H9 (cell line): ENCODE measurements around the gene ACYP1. TPM values are rescaled to one million over a fixed set of nuclear protein-coding genes. Genes with fewer than 3 reads are reported as not detected.

Experiments
- DNase-seq: peaks from one replicate; pipeline ENCODE4 v3.0.0-alpha.2; 2017
- H2AFZ ChIP-seq: one replicate; pipeline ENCODE4 v1.6.1; 2013; ENCODE audit warnings: mild to moderate bottlenecking, low read length, control low read depth, moderate library complexity
- H2AK5ac ChIP-seq: 2 replicates; pipeline ENCODE4 v1.6.1; 2013; ENCODE audit warnings: low read length, control low read depth, mixed read lengths; ENCODE audit not compliant: insufficient read length
- H2BK120ac ChIP-seq: one replicate; pipeline ENCODE4 v1.6.1; 2013; ENCODE audit warnings: low read depth, mild to moderate bottlenecking, low read length, control low read depth, inconsistent platforms; ENCODE audit not compliant: poor library complexity, severe bottlenecking
- H2BK12ac ChIP-seq: 2 replicates; pipeline ENCODE4 v1.6.1; 2013; ENCODE audit warnings: low read length, control low read depth, mixed read lengths, low read depth; ENCODE audit not compliant: insufficient read length
- H2BK15ac ChIP-seq: 2 replicates; pipeline ENCODE4 v1.6.1; 2013; ENCODE audit warnings: low read depth, low read length, control low read depth
- H2BK20ac ChIP-seq: one replicate; pipeline ENCODE4 v1.6.1; 2013; ENCODE audit warnings: low read depth, mild to moderate bottlenecking, low read length, control low read depth, inconsistent platforms; ENCODE audit not compliant: poor library complexity, severe bottlenecking
- H2BK5ac ChIP-seq: 2 replicates; pipeline ENCODE4 v1.6.1; 2013; ENCODE audit warnings: low read length, control low read depth, mixed read lengths; ENCODE audit not compliant: insufficient read length
- H3K14ac ChIP-seq: 2 replicates; pipeline ENCODE4 v1.6.1; 2013; ENCODE audit warnings: low read length, control low read depth; ENCODE audit not compliant: insufficient read depth
- H3K18ac ChIP-seq: 2 replicates; pipeline ENCODE4 v1.6.1; 2013; ENCODE audit warnings: low read depth, mild to moderate bottlenecking, mixed read lengths, low read length, control low read depth; ENCODE audit not compliant: insufficient read length
- H3K23ac ChIP-seq: 2 replicates; pipeline ENCODE4 v1.6.1; 2013; ENCODE audit warnings: low read length, control low read depth, mixed read lengths, low read depth; ENCODE audit not compliant: insufficient read length
- H3K23me2 ChIP-seq: 2 replicates; pipeline ENCODE4 v1.6.1; 2013; ENCODE audit warnings: low read depth, mild to moderate bottlenecking, mixed read lengths, low read length, control low read depth; ENCODE audit not compliant: insufficient read length, poor library complexity, severe bottlenecking
- H3K27ac ChIP-seq: 2 replicates; pipeline ENCODE4 v1.5.1; 2013; ENCODE audit warnings: low read length, control low read depth, mixed read lengths, low read depth; ENCODE audit not compliant: insufficient read length
- H3K27me3 ChIP-seq: 2 replicates; pipeline ENCODE4 v1.6.1; 2013; ENCODE audit warnings: low read length, control low read depth, inconsistent platforms; ENCODE audit not compliant: insufficient read depth
- H3K4ac ChIP-seq: 2 replicates; pipeline ENCODE4 v1.6.1; 2013; ENCODE audit warnings: low read depth, mild to moderate bottlenecking, control low read depth, inconsistent platforms, low read length, moderate library complexity
- H3K4me1 ChIP-seq: 2 replicates; pipeline ENCODE4 v1.6.1; 2013; ENCODE audit warnings: low read length, control low read depth, inconsistent platforms; ENCODE audit not compliant: insufficient read depth
- H3K4me2 ChIP-seq: 2 replicates; pipeline ENCODE4 v1.6.1; 2013; ENCODE audit warnings: low read length, control low read depth, mixed read lengths; ENCODE audit not compliant: insufficient read length, insufficient read depth
- H3K56ac ChIP-seq: 2 replicates; pipeline ENCODE4 v1.6.1; 2013; ENCODE audit warnings: low read depth, mild to moderate bottlenecking, mixed read lengths, low read length, control low read depth; ENCODE audit not compliant: insufficient read length
- H3K79me1 ChIP-seq: 2 replicates; pipeline ENCODE4 v1.6.1; 2013; ENCODE audit warnings: low read depth, mild to moderate bottlenecking, moderate library complexity, low read length, control low read depth, inconsistent platforms; ENCODE audit not compliant: insufficient read depth, poor library complexity, severe bottlenecking
- H3K79me2 ChIP-seq: 2 replicates; pipeline ENCODE4 v1.6.1; 2013; ENCODE audit warnings: low read length, control low read depth, inconsistent platforms; ENCODE audit not compliant: insufficient read depth
- H3K9ac ChIP-seq: 2 replicates; pipeline ENCODE4 v1.6.1; 2013; ENCODE audit warnings: low read length, control low read depth, mixed read lengths; ENCODE audit not compliant: insufficient read length; ENCODE audit errors: extremely low read depth
- H3K9me3 ChIP-seq: one replicate; pipeline ENCODE4 v1.6.1; 2013; ENCODE audit warnings: low read depth, low read length, inconsistent platforms; ENCODE audit not compliant: control insufficient read depth
- H3T11ph ChIP-seq: one replicate; pipeline ENCODE4 v1.6.1; 2013; ENCODE audit warnings: mild to moderate bottlenecking, low read length, control low read depth, inconsistent platforms
- H4K20me1 ChIP-seq: one replicate; pipeline ENCODE4 v1.6.1; 2013; ENCODE audit not compliant: control insufficient read depth, insufficient read length, insufficient read depth
- H4K5ac ChIP-seq: 2 replicates; pipeline ENCODE4 v1.6.1; 2013; ENCODE audit warnings: low read depth, mild to moderate bottlenecking, mixed read lengths, low read length, control low read depth; ENCODE audit not compliant: insufficient read length
- H4K8ac ChIP-seq: replicated peaks from 2 replicates; pipeline ENCODE4 v1.6.1; 2013; ENCODE audit warnings: low read length, control low read depth, mixed read lengths, low read depth; ENCODE audit not compliant: insufficient read length
- H4K91ac ChIP-seq: 2 replicates; pipeline ENCODE4 v1.6.1; 2013; ENCODE audit warnings: low read depth, mild to moderate bottlenecking, moderate library complexity, mixed read lengths, low read length, control low read depth; ENCODE audit not compliant: insufficient read length
- H3K27ac Mint-ChIP-seq, 3 experiments: 2 replicates in 2 of 3; 3 replicates in 1 of 3; pipeline ENCODE4 v1.8.0; 2020 to 2021; ENCODE audit warnings: mixed read lengths in 3 of 3, mild to moderate bottlenecking in 1 of 3, moderate library complexity in 1 of 3
- H3K27me3 Mint-ChIP-seq: 2 replicates; pipeline ENCODE4 v1.8.0; 2021; ENCODE audit warnings: low read depth, mild to moderate bottlenecking, moderate library complexity, mixed read lengths
- H3K36me3 Mint-ChIP-seq, 3 experiments: 2 replicates in 2 of 3; 3 replicates in 1 of 3; pipeline ENCODE4 v1.8.0; 2020 to 2021; ENCODE audit warnings: low read depth in 3 of 3, mixed read lengths in 3 of 3; ENCODE audit not compliant: insufficient read depth in 1 of 3
- H3K4me1 Mint-ChIP-seq, 2 experiments: 2 replicates each; pipeline ENCODE4 v1.8.0; 2020; ENCODE audit warnings: mixed read lengths in 2 of 2
- H3K4me3 Mint-ChIP-seq, 2 experiments: 2 replicates in 1 of 2; 3 replicates in 1 of 2; pipeline ENCODE4 v1.8.0; 2020 to 2021; ENCODE audit warnings: mild to moderate bottlenecking in 2 of 2, mixed read lengths in 2 of 2, moderate library complexity in 1 of 2
- H3K9me3 Mint-ChIP-seq, 2 experiments: 2 replicates in 1 of 2; 3 replicates in 1 of 2; pipeline ENCODE4 v1.8.0; 2020; ENCODE audit warnings: mild to moderate bottlenecking in 2 of 2, mixed read lengths in 2 of 2, moderate library complexity in 1 of 2
- WGBS: extraction: QIAGEN DNeasy Blood & Tissue Kit; methylation state at CpG from one replicate; pipeline ENCODE4 v1.1.7; 2013; ENCODE audit warnings: missing lambda C conversion rate, low lambda C conversion rate, mixed read lengths; ENCODE audit not compliant: insufficient read length; ENCODE audit errors: extremely low coverage; 5-methylcytosine and 5-hydroxymethylcytosine counted together
- total RNA-seq: library from RNA; stranded (reverse); gene quantifications from 2 replicates; pipeline ENCODE4 v1.2.1, GENCODE V29; 2021
- TF ChIP-seq, protein P1 (sequence below): fragments of 200-600 bp; sonication (generic); conservative IDR thresholded peaks from 3 replicates; pipeline ENCODE4 v1.8.0; 2021; ENCODE audit warnings: antibody characterized with exemption, mild to moderate bottlenecking

Gene ACYP1
- total RNA-seq, 1 experiment from 2014 or later = 18.9 TPM

DNA sequence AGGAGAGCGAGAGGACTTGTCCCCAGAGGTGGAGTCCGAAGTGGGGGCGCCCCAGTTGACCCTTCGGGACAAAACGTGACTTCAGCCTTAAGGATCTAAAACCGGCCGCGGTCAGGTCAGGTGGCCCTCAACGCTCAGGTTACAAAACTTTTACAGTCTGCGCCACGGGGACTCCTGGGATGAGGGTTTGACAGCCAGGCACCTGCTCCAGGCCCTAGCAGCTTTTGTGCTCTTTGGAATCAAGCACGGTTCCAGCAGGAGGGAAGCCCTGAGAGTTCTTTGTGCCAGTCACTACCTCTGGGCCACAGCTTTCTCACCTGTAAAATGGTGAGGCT, 6.0 kb upstream of the ACYP1 start:
- Histone ChIP-seq H2BK12ac (no peak overlapping the region), H3K79me2 (no peaks in the 10 kb centered on the region; the same call in 1 of the 2 replicates), H2BK15ac (no peak overlapping the region), H3K4me1 (peaks cover 2% of the 10 kb centered on the region; the same call in 1 of the 2 replicates), H3K23ac (no peak overlapping the region), H2BK120ac (no peak overlapping the region), H2AFZ (no peak overlapping the region), H3K14ac (peak overlapping the region; percentile 27; the same call in 1 of the 2 replicates), H3K4ac (no peak overlapping the region), H3K27ac (no peak overlapping the region), H2BK20ac (no peak overlapping the region), H3T11ph (no peak overlapping the region), H3K4me2 (peak overlapping the region; percentile 96), H4K5ac (no peak overlapping the region), H3K56ac (no peak overlapping the region), H4K8ac (no peak overlapping the region), H3K79me1 (no peaks in the 10 kb centered on the region), H4K91ac (no peak overlapping the region), H2AK5ac (no peak overlapping the region), H3K23me2 (peaks cover 9% of the 10 kb centered on the region), H3K9ac (no peak overlapping the region), H3K27me3 (no peaks in the 10 kb centered on the region), H2BK5ac (no peak overlapping the region), H3K9me3 (no peaks in the 10 kb centered on the region), H4K20me1 (no peaks in the 10 kb centered on the region), H3K18ac (peak overlapping the region; percentile 71)
- Mint-ChIP-seq H3K4me1 (peaks cover 9 to 10% of the 10 kb centered on the region in 2 experiments), H3K36me3 (no peaks in the 10 kb centered on the region), H3K4me3 (no peak overlapping the region), H3K9me3 (no peaks in the 10 kb centered on the region), H3K27me3 (no peaks in the 10 kb centered on the region), H3K27ac (peak overlapping the region; percentile 80 to 99 (median 97); a peak in 6 of 7 replicates)
- TF ChIP-seq, protein P1, sequence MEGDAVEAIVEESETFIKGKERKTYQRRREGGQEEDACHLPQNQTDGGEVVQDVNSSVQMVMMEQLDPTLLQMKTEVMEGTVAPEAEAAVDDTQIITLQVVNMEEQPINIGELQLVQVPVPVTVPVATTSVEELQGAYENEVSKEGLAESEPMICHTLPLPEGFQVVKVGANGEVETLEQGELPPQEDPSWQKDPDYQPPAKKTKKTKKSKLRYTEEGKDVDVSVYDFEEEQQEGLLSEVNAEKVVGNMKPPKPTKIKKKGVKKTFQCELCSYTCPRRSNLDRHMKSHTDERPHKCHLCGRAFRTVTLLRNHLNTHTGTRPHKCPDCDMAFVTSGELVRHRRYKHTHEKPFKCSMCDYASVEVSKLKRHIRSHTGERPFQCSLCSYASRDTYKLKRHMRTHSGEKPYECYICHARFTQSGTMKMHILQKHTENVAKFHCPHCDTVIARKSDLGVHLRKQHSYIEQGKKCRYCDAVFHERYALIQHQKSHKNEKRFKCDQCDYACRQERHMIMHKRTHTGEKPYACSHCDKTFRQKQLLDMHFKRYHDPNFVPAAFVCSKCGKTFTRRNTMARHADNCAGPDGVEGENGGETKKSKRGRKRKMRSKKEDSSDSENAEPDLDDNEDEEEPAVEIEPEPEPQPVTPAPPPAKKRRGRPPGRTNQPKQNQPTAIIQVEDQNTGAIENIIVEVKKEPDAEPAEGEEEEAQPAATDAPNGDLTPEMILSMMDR = no peak
- WGBS = no CpG with 5 or more reads among the region's 12 CpGs
- no peak for DNase-seq
